Heart left ventricle (tissue), 13 donors: ENCODE measurements around the gene EIF3J.

Experiments
- POLR2A ChIP-seq, 2 donors: fragments of 450-650 bp; IDR thresholded peaks; one replicate each; pipeline ENCODE4 v1.6.1; 2017; ENCODE audit warnings: antibody characterized with exemption in 2 of 2, mild to moderate bottlenecking in 2 of 2, moderate library complexity in 2 of 2
- TF ChIP-seq, protein P1 (sequence below), 12 donors: fragments of 200-600 bp; sonication (generic) in 4 of 12; IDR thresholded peaks; one replicate each; pipeline versions ENCODE4 v1.5.0 to v1.8.0; 2018 to 2022; ENCODE audit warnings: antibody characterized with exemption in 12 of 12, mild to moderate bottlenecking in 5 of 12
- donor health status: ischemic (EF 13 %, LVEDD 7.1; RV severe dilation, severe dysfunction).
- donor health status: DM: no; HTN: yes; CAD: no.
- donor health status: DM: no; HTN: no; CAD: no.
- donor health status: ischemic (EF 25% LVEDD 6.9; RV normal size, moderate dysfunction).
- donor health status: ischemic (EF 25% LVEDD 5.7; RV mildly dilated, moderate dysfunction).
- donor health status: ischemic (EF 35%, LVEDD 5.7; RV mildly dilated, moderate dysfunction).
- donor health status: nonischemic (EF 11% LVEDD 7.7; RV severe dilation, severe dysfunction).
- donor health status: DM: yes; HTN: yes; CAD: no.
- donor health status: PGD.
- donor health status: ischemic (EF 29% LVEDD 5.4; RV normal size, mild dysfunction).
- donor health status: nonischemic (EF 23%, LVEDD 6.1; RV moderate dilation, normal function).

DNA sequence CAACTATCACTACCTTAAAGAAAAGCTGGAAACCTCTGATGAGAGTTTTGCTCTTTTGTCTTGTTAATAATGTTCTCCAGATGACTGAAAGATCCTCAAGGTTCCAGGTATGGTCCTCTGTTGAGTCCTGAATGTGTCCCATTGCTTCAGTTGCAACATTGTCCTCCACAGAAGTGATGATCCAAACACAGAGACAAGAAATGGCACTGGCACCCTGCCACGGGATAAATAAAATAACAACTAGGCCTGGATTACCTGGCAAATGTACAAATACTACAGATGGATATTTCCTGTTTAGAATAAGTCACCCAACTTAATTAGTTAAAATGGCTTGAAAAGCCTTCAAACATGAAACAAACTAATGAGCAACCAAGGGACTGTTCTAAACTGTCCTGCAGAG lies 58.3 kb downstream of the EIF3J start:
- TF ChIP-seq, protein P1, sequence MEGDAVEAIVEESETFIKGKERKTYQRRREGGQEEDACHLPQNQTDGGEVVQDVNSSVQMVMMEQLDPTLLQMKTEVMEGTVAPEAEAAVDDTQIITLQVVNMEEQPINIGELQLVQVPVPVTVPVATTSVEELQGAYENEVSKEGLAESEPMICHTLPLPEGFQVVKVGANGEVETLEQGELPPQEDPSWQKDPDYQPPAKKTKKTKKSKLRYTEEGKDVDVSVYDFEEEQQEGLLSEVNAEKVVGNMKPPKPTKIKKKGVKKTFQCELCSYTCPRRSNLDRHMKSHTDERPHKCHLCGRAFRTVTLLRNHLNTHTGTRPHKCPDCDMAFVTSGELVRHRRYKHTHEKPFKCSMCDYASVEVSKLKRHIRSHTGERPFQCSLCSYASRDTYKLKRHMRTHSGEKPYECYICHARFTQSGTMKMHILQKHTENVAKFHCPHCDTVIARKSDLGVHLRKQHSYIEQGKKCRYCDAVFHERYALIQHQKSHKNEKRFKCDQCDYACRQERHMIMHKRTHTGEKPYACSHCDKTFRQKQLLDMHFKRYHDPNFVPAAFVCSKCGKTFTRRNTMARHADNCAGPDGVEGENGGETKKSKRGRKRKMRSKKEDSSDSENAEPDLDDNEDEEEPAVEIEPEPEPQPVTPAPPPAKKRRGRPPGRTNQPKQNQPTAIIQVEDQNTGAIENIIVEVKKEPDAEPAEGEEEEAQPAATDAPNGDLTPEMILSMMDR (IDR thresholded peaks at IDR 0.05), result no peak
- TF ChIP-seq POLR2A (IDR thresholded peaks at IDR 0.05), result no peak
